ENCODE data around the gene OVOL2. TPM values are rescaled to one million over a fixed set of nuclear protein-coding genes. Genes with fewer than 3 reads are reported as not detected.

OVOL2 gene
- total RNA-seq, 4 donors from 2014 or later, result 8.1 to 14.7 (median 9.4) TPM

GRCh38 chr20:18048176-18048575, 9.5 kb downstream of the OVOL2 start:
- Histone ChIP-seq H3K36me3 (peaks cover 0 to 11% (median 0%) of the 10 kb centered on the region in 3 donors), H3K4me3 (no peak overlapping the region), H3K27me3 (peaks cover 0 to 10% (median 0%) of the 10 kb centered on the region in 4 donors), H3K9me3 (peaks cover 0 to 5% (median 0%) of the 10 kb centered on the region in 3 donors), H3K27ac (no peak overlapping the region), H3K4me1 (peaks cover 0 to 18% (median 0%) of the 10 kb centered on the region in 3 donors)
- DNase-seq, result no peak
- TF ChIP-seq POLR2A (IDR thresholded peaks at IDR 0.05) (no peak), CTCF (IDR thresholded peaks at IDR 0.05) (no peak)
- 80 to 83% methylated on average over 5 of the region's 5 CpGs for WGBS, 2 donors
- intact Hi-C loops (cut with DNase I), result no loop called here

- no peak for DNase-seq
- H3K4me1 ChIP-seq, result peaks cover 0 to 11% (median 0%) of the 10 kb centered on the region in 3 donors
- H3K9me3 ChIP-seq, result peaks cover 0 to 6% (median 0%) of the 10 kb centered on the region in 3 donors
- H3K27me3 ChIP-seq, result peaks cover 0 to 14% (median 0%) of the 10 kb centered on the region in 4 donors
- peaks cover 0 to 16% (median 0%) of the 10 kb centered on the region in 3 donors for H3K36me3 ChIP-seq
- H3K27ac ChIP-seq, result peak overlapping the region in 3 of 4 donors; percentile 3 to 58 (median 5)
- TF ChIP-seq POLR2A (IDR thresholded peaks at IDR 0.05) (no peak), CTCF (IDR thresholded peaks at IDR 0.05) (no peak)
- intact Hi-C loops (cut with DNase I), result no loop called here
- 73 to 74% methylated on average over 4 of the region's 4 CpGs for WGBS, 2 donors
- H3K4me3 ChIP-seq, result no peak overlapping the region
These were observed 11.2 kb downstream of the OVOL2 start for GRCh38 chr20:18046535-18046934.

- H3K9me3 ChIP-seq, result peaks cover 0 to 6% (median 0%) of the 10 kb centered on the region in 3 donors
- H3K4me1 ChIP-seq, result peaks cover 0 to 6% (median 0%) of the 10 kb centered on the region in 3 donors
- TF ChIP-seq POLR2A (IDR thresholded peaks at IDR 0.05) (no peak), CTCF (IDR thresholded peaks at IDR 0.05) (no peak)
- H3K27me3 ChIP-seq, result peaks cover 0 to 19% (median 0%) of the 10 kb centered on the region in 4 donors
- DNase-seq, result no peak
- no peak overlapping the region for H3K27ac ChIP-seq
- no peak overlapping the region for H3K4me3 ChIP-seq
- peaks cover 0 to 51% (median 0%) of the 10 kb centered on the region in 3 donors for H3K36me3 ChIP-seq
- WGBS, 2 donors, result 54 to 73% methylated on average over 7 to 9 of the region's 9 CpGs
- intact Hi-C loops (cut with DNase I), result no loop called here
These were observed 15.5 kb downstream of the OVOL2 start for GRCh38 chr20:18042229-18042628.

GRCh38 chr20:18041462-18041861, 16.3 kb downstream of the OVOL2 start:
- no peak for TF ChIP-seq CTCF (IDR thresholded peaks at IDR 0.05)
- TF ChIP-seq POLR2A (IDR thresholded peaks at IDR 0.05), result no peak
- H3K36me3 ChIP-seq, result peaks cover 0 to 58% (median 0%) of the 10 kb centered on the region in 3 donors
- intact Hi-C loops (cut with DNase I), result no loop called here
- DNase-seq, result no peak
- no peak overlapping the region for H3K4me3 ChIP-seq
- H3K27me3 ChIP-seq, result peaks cover 0 to 22% (median 0%) of the 10 kb centered on the region in 4 donors
- peaks cover 0 to 6% (median 0%) of the 10 kb centered on the region in 3 donors for H3K9me3 ChIP-seq
- H3K4me1 ChIP-seq, result peaks cover 0 to 3% (median 0%) of the 10 kb centered on the region in 3 donors
- WGBS, 2 donors, result 85 to 90% methylated on average over 8 to 10 of the region's 15 CpGs
- H3K27ac ChIP-seq, result no peak overlapping the region

- no peak overlapping the region for H3K4me3 ChIP-seq
- TF ChIP-seq POLR2A (IDR thresholded peaks at IDR 0.05) (no peak), CTCF (IDR thresholded peaks at IDR 0.05) (no peak)
- H3K9me3 ChIP-seq, result peaks cover 0 to 6% (median 0%) of the 10 kb centered on the region in 3 donors
- no peaks in the 10 kb centered on the region for H3K4me1 ChIP-seq
- H3K27me3 ChIP-seq, result peaks cover 0 to 22% (median 0%) of the 10 kb centered on the region in 4 donors
- WGBS, 2 donors, result 78 to 86% methylated on average over 5 of the region's 5 CpGs
- no peak for DNase-seq
- intact Hi-C loops (cut with DNase I), result no loop called here
- peaks cover 0 to 79% (median 0%) of the 10 kb centered on the region in 3 donors for H3K36me3 ChIP-seq
- no peak overlapping the region for H3K27ac ChIP-seq
These were observed 18.7 kb downstream of the OVOL2 start for GRCh38 chr20:18039063-18039462.

Data from esophagus squamous epithelium (tissue), 5 donors.